GM20000 (cell line): ENCODE measurements around the gene NRP1.

ENCODE experiments used
- DNase-seq: peaks from one replicate; pipeline ENCODE4 v3.0.0; 2012; ENCODE audit warnings: low spot score
- TF ChIP-seq, protein P1 (sequence below): IDR thresholded peaks from 2 replicates; pipeline ENCODE4 v1.5.1; 2012; ENCODE audit warnings: mild to moderate bottlenecking, control low read depth; ENCODE audit errors: extremely low read depth, missing control alignments

NRP1 gene

DNA sequence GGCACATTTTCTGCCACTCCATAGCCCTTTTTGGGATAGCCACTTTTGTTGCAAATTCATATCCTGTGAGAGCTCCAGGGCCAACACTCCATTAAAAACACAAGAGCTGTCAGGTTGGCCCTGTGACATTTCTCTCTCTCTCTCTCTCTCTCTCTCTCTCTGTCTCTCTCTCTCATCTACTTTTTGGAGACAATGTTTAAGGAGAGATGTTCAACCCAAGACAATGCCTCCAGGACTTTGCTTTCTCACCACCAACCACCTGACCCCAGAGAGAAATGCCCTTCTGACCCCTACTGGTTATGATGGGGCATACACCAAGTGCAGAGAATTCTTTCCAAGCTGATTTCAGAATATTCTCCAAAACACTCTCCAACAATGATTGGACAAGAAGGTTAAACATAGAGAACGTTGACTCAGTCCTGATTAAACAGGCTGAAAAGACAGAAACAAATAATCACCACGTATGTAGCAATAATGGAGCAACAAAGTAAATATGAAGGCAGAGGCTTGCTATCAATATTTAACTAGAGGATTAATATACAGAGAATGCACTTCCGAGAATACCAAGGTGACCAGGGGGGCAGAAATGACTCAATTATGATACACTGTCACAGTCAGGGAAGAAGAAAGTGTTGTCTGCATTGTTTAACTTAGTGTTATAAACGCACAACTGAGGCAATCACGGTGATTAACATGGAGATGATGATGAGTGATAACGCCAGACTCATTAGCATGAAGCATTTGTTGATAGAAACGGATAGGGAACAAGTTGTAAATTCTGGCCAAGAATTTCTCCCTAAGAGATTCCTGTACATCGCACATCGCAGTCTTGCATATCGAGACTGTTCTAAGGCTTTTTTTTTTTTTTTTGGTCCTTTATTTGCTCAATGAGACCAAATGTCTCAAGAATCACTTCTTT lies 178.5 kb downstream of the NRP1 start:
- peak; percentile 36 for DNase-seq
- TF ChIP-seq, protein P1, sequence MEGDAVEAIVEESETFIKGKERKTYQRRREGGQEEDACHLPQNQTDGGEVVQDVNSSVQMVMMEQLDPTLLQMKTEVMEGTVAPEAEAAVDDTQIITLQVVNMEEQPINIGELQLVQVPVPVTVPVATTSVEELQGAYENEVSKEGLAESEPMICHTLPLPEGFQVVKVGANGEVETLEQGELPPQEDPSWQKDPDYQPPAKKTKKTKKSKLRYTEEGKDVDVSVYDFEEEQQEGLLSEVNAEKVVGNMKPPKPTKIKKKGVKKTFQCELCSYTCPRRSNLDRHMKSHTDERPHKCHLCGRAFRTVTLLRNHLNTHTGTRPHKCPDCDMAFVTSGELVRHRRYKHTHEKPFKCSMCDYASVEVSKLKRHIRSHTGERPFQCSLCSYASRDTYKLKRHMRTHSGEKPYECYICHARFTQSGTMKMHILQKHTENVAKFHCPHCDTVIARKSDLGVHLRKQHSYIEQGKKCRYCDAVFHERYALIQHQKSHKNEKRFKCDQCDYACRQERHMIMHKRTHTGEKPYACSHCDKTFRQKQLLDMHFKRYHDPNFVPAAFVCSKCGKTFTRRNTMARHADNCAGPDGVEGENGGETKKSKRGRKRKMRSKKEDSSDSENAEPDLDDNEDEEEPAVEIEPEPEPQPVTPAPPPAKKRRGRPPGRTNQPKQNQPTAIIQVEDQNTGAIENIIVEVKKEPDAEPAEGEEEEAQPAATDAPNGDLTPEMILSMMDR = peak; percentile 34

DNA sequence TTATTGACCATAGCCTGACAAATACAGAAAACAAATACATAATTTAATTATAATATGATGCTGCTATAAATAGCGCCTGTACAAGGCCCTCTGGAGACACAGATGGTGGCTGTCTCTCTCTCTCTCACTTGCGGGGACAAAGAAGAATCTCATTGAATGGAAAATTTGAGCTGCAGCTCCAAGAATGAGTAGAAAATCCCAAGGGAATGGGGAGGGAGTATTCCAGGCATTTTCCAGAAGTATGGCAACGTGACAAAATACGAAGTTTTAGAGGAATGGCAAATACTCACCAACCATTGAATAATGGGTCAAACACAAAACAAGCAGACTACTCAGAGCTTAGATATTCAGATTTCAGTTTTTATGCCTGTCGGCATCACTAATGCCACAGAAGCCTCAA lies 179.9 kb downstream of the NRP1 start:
- DNase-seq = no peak
- TF ChIP-seq, protein P1 = no peak

DNA sequence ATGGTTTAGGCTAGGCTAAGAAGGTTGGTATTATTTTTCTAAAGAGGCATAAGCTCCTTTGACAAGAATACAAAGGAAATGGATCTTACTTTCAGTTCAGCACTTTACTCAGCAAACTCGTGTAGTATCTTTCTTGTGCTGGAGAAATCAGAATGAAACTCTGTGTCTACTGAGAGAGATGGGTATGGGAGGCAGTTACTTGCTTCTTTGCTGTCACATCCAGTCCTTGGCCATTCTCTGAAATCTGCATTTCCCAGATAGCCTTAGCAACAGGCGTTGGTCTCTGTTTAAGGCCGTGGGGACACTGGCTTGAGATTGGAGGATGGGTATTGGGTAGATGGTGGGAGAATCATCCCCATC lies 180.5 kb downstream of the NRP1 start:
- DNase-seq = no peak
- TF ChIP-seq, protein P1 = no peak

DNA sequence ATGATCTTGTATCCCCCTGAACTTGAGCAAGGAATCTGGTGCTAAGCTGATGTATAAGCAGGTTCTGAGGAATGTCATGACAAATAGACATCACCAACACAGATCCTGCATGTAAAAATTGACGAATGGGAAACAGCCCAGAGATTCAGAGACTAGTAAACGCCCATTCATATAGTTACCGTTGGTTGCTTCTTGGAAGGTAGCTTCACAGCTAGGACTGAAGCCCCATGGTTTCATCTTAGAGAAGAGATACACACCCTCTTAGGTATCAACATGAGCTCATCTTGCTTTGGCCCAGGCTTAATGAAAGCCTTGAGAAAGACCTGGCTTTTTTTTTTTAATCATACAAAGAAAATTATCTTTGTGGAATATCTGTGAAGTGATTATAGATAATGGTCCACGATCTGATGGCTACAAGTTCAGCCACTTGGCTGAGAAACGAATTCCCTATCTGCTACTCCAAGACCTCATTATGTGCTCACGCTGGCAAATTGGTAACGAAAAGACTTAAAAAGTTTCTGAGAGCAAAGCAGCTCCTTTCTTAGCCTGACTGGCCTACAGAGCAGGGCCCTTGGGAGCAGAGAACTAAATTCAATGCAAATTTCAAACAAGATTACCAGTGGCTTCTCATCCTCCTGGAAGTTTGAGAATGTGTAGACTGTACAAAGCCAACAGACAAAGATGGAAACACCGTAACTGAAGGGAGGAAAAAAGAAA lies 181.1 kb downstream of the NRP1 start:
- DNase-seq = no peak
- TF ChIP-seq, protein P1 = no peak

DNA sequence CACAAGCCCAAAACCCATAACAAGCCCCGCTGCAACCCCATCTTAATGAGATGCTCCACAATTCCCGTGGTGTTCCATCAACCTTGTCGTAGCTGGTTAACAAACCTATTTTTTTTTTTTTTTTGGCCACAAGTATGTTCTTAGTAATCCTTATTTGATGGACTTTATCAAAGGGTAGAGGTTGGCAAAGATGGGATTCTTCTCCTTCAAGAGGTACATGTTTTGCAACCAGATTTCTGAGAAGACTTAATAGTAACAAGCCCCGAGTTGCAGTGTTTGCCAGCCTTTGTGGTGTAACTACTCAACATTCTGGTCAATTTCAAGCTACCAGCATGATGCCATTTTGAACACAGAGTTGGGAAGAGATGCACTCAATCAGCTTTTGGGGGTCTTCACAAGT lies 181.7 kb downstream of the NRP1 start:
- DNase-seq = no peak
- TF ChIP-seq, protein P1 = no peak

DNA sequence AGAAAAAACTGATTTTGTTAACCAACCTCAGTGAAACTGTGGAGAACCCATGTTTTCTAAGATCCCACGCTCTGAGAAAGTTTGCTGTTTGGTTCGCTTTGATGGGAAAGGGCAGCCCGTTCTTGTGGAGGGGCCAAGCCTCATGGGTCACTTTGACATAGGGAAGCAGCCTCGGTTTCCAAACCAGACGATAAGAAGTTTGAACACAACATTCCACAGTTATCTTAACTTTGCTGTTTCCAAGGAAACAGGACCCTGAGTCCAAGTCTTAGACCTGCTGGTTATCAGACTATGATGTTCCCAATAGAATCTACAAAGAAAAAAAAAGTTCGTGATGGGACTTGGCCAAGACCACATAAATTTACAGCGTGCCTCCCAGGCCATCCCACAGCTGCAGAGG lies 182.3 kb downstream of the NRP1 start:
- no peak for DNase-seq
- TF ChIP-seq, protein P1 = no peak

DNA sequence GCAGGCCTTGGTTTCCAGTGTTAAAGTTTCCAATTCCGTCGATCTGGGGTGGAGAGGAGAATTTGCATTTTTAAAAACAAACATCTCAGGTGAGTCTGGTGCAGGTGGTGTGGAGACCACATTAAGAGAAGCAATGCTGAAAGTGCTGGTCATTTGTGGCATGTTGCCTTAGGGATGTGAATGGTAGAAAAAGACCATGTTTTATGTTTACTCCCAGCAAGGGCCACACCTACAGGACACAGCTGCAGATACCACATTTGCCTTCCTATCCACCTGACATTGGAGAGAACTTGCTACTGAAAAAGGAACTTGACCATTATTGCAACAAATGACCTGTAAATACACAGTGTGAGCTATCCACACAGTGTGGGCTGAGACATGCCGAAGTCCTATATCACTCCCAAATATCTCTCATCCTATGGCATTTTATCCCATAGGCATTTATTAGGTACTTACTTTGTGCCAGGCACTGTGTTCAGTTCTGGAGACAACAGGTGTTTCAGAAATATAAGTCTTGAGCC lies 183.1 kb downstream of the NRP1 start:
- DNase-seq = no peak
- TF ChIP-seq, protein P1 = no peak
